ENCODE measurements around the gene UNC13D. TPM values are rescaled to one million over a fixed set of nuclear protein-coding genes. Genes with fewer than 3 reads are reported as not detected.

The UNC13D gene
- total RNA-seq, 1 experiment from 2014 or later: 20.2 TPM

DNA sequence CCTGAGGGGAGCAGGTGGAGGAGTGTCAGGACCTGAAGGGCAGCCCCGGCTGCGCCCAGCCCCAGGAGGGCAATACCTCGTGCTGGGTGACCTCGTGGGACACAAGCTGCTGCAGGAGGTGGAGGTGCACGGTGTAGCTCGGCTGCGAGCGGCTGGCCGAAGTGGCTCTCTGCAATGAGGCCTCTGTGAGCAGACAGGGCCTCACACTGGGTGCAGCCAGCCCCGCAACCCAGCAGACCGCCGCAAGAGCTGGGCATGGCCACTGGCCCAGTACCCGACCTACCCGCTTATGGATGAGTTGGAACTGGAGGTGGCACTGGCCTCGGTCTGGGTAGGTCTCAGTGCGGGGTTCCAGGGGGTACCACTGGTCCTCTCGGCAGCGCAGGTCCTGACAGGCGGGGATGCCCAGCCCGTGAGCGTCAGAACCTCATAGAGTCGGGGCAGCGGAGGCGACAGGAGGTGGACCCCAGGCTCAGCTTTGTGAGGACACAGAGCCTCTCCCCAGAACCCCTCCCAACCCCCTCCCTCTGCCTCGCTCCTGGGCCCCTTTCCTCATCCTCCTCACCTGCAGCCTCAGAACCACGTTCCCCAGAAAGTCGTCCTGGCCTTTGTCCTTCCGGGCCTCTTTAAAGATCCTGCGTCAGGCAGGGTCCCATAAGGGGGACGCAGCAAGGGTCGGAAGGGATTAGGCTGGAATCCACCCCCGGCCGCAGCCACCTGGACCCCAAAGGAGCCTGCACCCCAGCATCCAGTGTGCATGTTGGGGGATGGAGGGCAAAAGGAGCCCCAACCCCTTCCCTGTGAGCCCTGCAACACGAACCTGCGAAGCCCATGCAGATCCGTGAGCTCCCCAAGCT is 4.0 kb downstream of the UNC13D start (continued):
- no peak for TF ChIP-seq MAX (IDR thresholded peaks at IDR 0.05)

DNA sequence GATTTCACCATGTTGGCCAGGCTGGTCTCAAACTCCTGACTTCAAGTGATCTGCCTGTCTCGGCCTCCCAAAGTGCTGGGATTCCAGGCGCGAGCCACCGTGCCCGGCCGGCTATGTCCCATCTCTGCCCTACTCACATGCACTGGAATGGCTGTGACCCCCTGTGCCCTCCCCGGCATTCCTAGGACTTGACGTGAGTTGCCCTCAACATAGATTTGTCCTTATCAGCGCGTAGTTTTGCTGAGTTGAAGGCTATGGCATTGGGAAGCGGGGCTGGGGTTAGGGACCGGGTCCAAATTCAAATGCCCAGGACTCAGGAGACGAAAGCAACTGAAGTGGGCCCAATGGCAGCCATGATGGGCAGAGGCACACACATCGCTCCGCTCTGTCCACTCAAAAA is 5.8 kb downstream of the UNC13D start:
- Histone ChIP-seq H4K20me1 (ENCODE audit: insufficient read depth) (no peaks in the 10 kb centered on the region), H3K9me2 (ENCODE audit: insufficient read depth) (no peaks in the 10 kb centered on the region), H3K9ac (ENCODE audit: low read length) (no peak overlapping the region), H3K4me3 (replicated peaks in 1 of 2; ENCODE audit: low read depth in 1 of 2, low read length in 2 of 2) (no peak overlapping the region), H3K4me2 (ENCODE audit: low read length) (no peak overlapping the region), H3K27me3 (ENCODE audit: insufficient read depth, low read length) (no peaks in the 10 kb centered on the region), H3K79me2 (ENCODE audit: insufficient read depth, low read length) (no peaks in the 10 kb centered on the region), H2AFZ (ENCODE audit: low read depth, low read length, poor library complexity, severe bottlenecking) (no peak overlapping the region), H3K27ac (ENCODE audit: low read depth, low read length) (no peak overlapping the region), H3K4me1 (ENCODE audit: control insufficient read depth in 1 of 2, insufficient read depth in 2 of 2, low read length in 2 of 2) (peaks cover 0 to 11% of the 10 kb centered on the region in 2 experiments; a peak in 1 of 4 replicates), H3K9me3 (ENCODE audit: control insufficient read depth in 1 of 2, insufficient read depth in 1 of 2, low read depth in 1 of 2, low read length in 2 of 2) (no peaks in the 10 kb centered on the region), H3K36me3 (ENCODE audit: control insufficient read depth in 1 of 2, insufficient read depth in 2 of 2, low read length in 2 of 2) (no peaks in the 10 kb centered on the region)
- RAD21 ChIA-PET (ENCODE audit: low non-redundant PET in 1 of 2, low total read pairs in 2 of 2, uncharacterized antibody in 2 of 2, unreplicated experiment in 2 of 2): no interaction called here
- CTCF ChIA-PET: no interaction called here
- intact Hi-C loops (cut with micrococcal nuclease): no loop called here
- no TSS peak for BruUV-seq (replicated peaks)
- no peak for ATAC-seq
- DNase-seq (ENCODE audit: low read depth, low spot score): no peak
- no peak for TF ChIP-seq SIN3A (IDR thresholded peaks at IDR 0.05; ENCODE audit: low read depth)
- TF ChIP-seq FOSL1 (IDR thresholded peaks at IDR 0.05; ENCODE audit: low read depth): no peak
- no peak for TF ChIP-seq CEBPB (IDR thresholded peaks at IDR 0.05; ENCODE audit: low read depth)
- no peak for TF ChIP-seq ZNF274 (IDR thresholded peaks at IDR 0.05; ENCODE audit: low read depth, low read length)
- TF ChIP-seq YY1 (IDR thresholded peaks at IDR 0.05; ENCODE audit: extremely low read depth, insufficient replicate concordance, low read depth, low read length): no peak
- TF ChIP-seq ELF1 (IDR thresholded peaks at IDR 0.05; ENCODE audit: borderline replicate concordance, low read depth): no peak
- TF ChIP-seq ZFX (IDR thresholded peaks at IDR 0.05): no peak
- no peak for TF ChIP-seq POLR2AphosphoS5 (IDR thresholded peaks at IDR 0.05; ENCODE audit: low read depth, low read length)
- TF ChIP-seq RAD21 (IDR thresholded peaks at IDR 0.05; ENCODE audit: low read depth): no peak
- no peak for TF ChIP-seq REST (IDR thresholded peaks at IDR 0.05; ENCODE audit: low read depth)
- POLR2A ChIA-PET: interaction anchor here (0.6 to 1.7 kb wide), 2 partner anchors 12 to 17 kb away, joined by 3 to 4 read pairs; no protein-coding TSS in a partner anchor
